A549 (cell line): ENCODE measurements around the gene FXYD7. TPM values are rescaled to one million over a fixed set of nuclear protein-coding genes. Genes with fewer than 3 reads are reported as not detected.

Experiments used
- ATAC-seq, 2 experiments: fragments of 200-7000 bp in 1 of 2; fragments of >200 bp in 1 of 2; cut with Nextera tagmentation in 1 of 2; cut with Tn5 transposase in 1 of 2; 3 replicates each; pipeline versions ENCODE4 v1.8.0 to v1.9.1; 2018 to 2020; ENCODE audit warnings: mild to moderate bottlenecking in 1 of 2, moderate library complexity in 1 of 2
- CTCF ChIA-PET: fragments of 300-600 bp; sonication (Branson Sonifier 250); formaldehyde crosslinking; extraction: SDS; loops from one replicate; lab custom pipeline; 2021; ENCODE audit warnings: antibody characterized with exemption, inconsistent platforms; lab: Yijun Ruan, JAX
- POLR2A ChIA-PET: fragments of 350-600 bp; formaldehyde crosslinking; extraction: SDS; loops from one replicate; lab custom pipeline; 2021; ENCODE audit warnings: antibody characterized with exemption, inconsistent platforms; lab: Yijun Ruan, JAX
- DNase-seq, 2 experiments: peaks; one replicate each; pipeline versions ENCODE4 v3.0.0 to v3.0.0-alpha.2; 2011 to 2016; ENCODE audit warnings: low read depth in 1 of 2, low spot score in 1 of 2
- FAIRE-seq: peaks from 2 replicates; lab custom pipeline; 2011; peaks lifted over from hg19 to GRCh38; lab: Jason Lieb, UNC
- H3K27ac ChIP-seq, 2 experiments: fragments of >200 bp; sonication (Bioruptor Twin); formaldehyde crosslinking; 3 replicates each; pipeline ENCODE4 v1.5.1; 2016 to 2017
- H3K4me1 ChIP-seq: fragments of >200 bp; sonication (Bioruptor Twin); formaldehyde crosslinking; 3 replicates; pipeline ENCODE4 v1.6.1; 2016
- H3K4me2 ChIP-seq: fragments of >200 bp; sonication (Bioruptor Twin); formaldehyde crosslinking; 3 replicates; pipeline ENCODE4 v1.6.1; 2016
- H3K4me3 ChIP-seq: fragments of >200 bp; sonication (Bioruptor Twin); formaldehyde crosslinking; 3 replicates; pipeline ENCODE4 v1.5.1; 2016
- H3K9me3 ChIP-seq: fragments of >200 bp; sonication (Bioruptor Twin); formaldehyde crosslinking; 3 replicates; pipeline ENCODE4 v1.6.1; 2016
- BHLHE40 ChIP-seq: IDR thresholded peaks from 2 replicates; pipeline ENCODE4 v1.6.1; 2012; ENCODE audit warnings: low read depth, low read length, inconsistent platforms
- CHD2 ChIP-seq: fragments of 150-350 bp; IDR thresholded peaks from 2 replicates; pipeline ENCODE4 v1.6.1; 2014; ENCODE audit warnings: low read length; ENCODE audit not compliant: partially characterized antibody
- CHD4 ChIP-seq: fragments of 200-600 bp; sonication (generic); IDR thresholded peaks from 2 replicates; pipeline ENCODE4 v1.6.1; 2016; ENCODE audit warnings: antibody characterized with exemption, mild to moderate bottlenecking, borderline replicate concordance
- CTCF ChIP-seq: fragments of >200 bp; sonication (Bioruptor Twin); formaldehyde crosslinking; IDR thresholded peaks from 3 replicates; pipeline ENCODE4 v1.5.1; 2016
- EHF ChIP-seq: fragments of 250-450 bp; sonication (Bioruptor Pico); IDR thresholded peaks from 2 replicates; pipeline ENCODE4 v1.5.0; 2020; ENCODE audit warnings: mild to moderate bottlenecking
- EHMT2 ChIP-seq: fragments of 200-600 bp; sonication (generic); IDR thresholded peaks from 2 replicates; pipeline ENCODE4 v1.6.1; 2016; ENCODE audit warnings: antibody characterized with exemption, low read depth, mild to moderate bottlenecking, moderate library complexity
- ELK1 ChIP-seq: fragments of 150-350 bp; IDR thresholded peaks from 2 replicates; pipeline ENCODE4 v1.6.1; 2014; ENCODE audit warnings: low read depth, mild to moderate bottlenecking, low read length
- ESRRA ChIP-seq: fragments of 150-350 bp; IDR thresholded peaks from 2 replicates; pipeline ENCODE4 v1.6.1; 2014; ENCODE audit warnings: mild to moderate bottlenecking, low read length, borderline replicate concordance
- FOSB ChIP-seq: fragments of 250-450 bp; sonication (Bioruptor Pico); IDR thresholded peaks from 2 replicates; pipeline ENCODE4 v1.5.0; 2020; ENCODE audit warnings: mild to moderate bottlenecking, moderate library complexity
- FOXS1 ChIP-seq: fragments of 250-450 bp; sonication (Bioruptor Pico); IDR thresholded peaks from 2 replicates; pipeline ENCODE4 v1.5.0; 2020; ENCODE audit warnings: mild to moderate bottlenecking, moderate library complexity
- GATA3 ChIP-seq: IDR thresholded peaks from 2 replicates; pipeline ENCODE4 v1.6.1; 2012; ENCODE audit warnings: borderline replicate concordance
- HOXB13 ChIP-seq: fragments of 250-450 bp; sonication (Bioruptor Pico); IDR thresholded peaks from 2 replicates; pipeline ENCODE4 v1.5.0; 2020; ENCODE audit warnings: low read depth, mild to moderate bottlenecking, moderate library complexity
- KDM5A ChIP-seq: fragments of 200-600 bp; sonication (generic); IDR thresholded peaks from 2 replicates; pipeline ENCODE4 v1.6.1; 2016; ENCODE audit warnings: antibody characterized with exemption, mild to moderate bottlenecking
- MAFK ChIP-seq: fragments of 450-650 bp; IDR thresholded peaks from 2 replicates; pipeline ENCODE4 v1.6.1; 2014; ENCODE audit not compliant: partially characterized antibody
- NFE2L2 ChIP-seq: fragments of 150-350 bp; conservative IDR thresholded peaks from 2 replicates; pipeline ENCODE4 v1.6.1; 2014; ENCODE audit warnings: low read length
- NPAS2 ChIP-seq: fragments of 250-450 bp; sonication (Bioruptor Pico); IDR thresholded peaks from 2 replicates; pipeline ENCODE4 v1.8.0; 2022; ENCODE audit warnings: mild to moderate bottlenecking, moderate library complexity, borderline replicate concordance
- NR3C1 ChIP-seq: fragments of >200 bp; sonication (Bioruptor Twin); formaldehyde crosslinking; IDR thresholded peaks from 3 replicates; pipeline ENCODE4 v1.6.1; 2017
- PHF8 ChIP-seq: fragments of 200-600 bp; sonication (generic); IDR thresholded peaks from 2 replicates; pipeline ENCODE4 v1.6.1; 2016; ENCODE audit warnings: low read depth, mild to moderate bottlenecking, antibody characterized with exemption, moderate library complexity, borderline replicate concordance
- POLR2A ChIP-seq: IDR thresholded peaks from 2 replicates; pipeline ENCODE4 v1.6.1; 2012; ENCODE audit warnings: mild to moderate bottlenecking, low read length
- RAD21 ChIP-seq, 2 experiments: fragments of >200 bp in 1 of 2; sonication (Bioruptor Twin) in 1 of 2; formaldehyde crosslinking in 1 of 2; IDR thresholded peaks in 1 of 2; conservative IDR thresholded peaks in 1 of 2; 2 replicates in 1 of 2; 3 replicates in 1 of 2; pipeline ENCODE4 v1.6.1; 2012 to 2018; ENCODE audit warnings: inconsistent platforms in 1 of 2
- RARB ChIP-seq: fragments of 250-450 bp; sonication (Bioruptor Pico); IDR thresholded peaks from 2 replicates; pipeline ENCODE4 v1.8.0; 2021; ENCODE audit warnings: mild to moderate bottlenecking, moderate library complexity
- RFX5 ChIP-seq: fragments of 450-650 bp; IDR thresholded peaks from 2 replicates; pipeline ENCODE4 v1.7.1; 2014; ENCODE audit warnings: antibody characterized with exemption, mild to moderate bottlenecking, moderate library complexity
- RNF2 ChIP-seq: fragments of 200-600 bp; sonication (generic); IDR thresholded peaks from 2 replicates; pipeline ENCODE4 v1.6.1; 2016; ENCODE audit warnings: low read depth, mild to moderate bottlenecking, antibody characterized with exemption, moderate library complexity, borderline replicate concordance
- ZFP36 ChIP-seq: fragments of 450-650 bp; IDR thresholded peaks from 2 replicates; pipeline ENCODE4 v1.6.1; 2014; ENCODE audit warnings: borderline replicate concordance; ENCODE audit not compliant: partially characterized antibody
- ZNF302 ChIP-seq: fragments of 250-450 bp; sonication (Bioruptor Pico); IDR thresholded peaks from 2 replicates; pipeline ENCODE4 v1.9.0; 2021; ENCODE audit warnings: inconsistent platforms, mild to moderate bottlenecking, moderate library complexity
- WGBS: methylation state at CpG from one replicate; pipeline ENCODE4 v1.1.6; 2017; ENCODE audit errors: missing lambda C conversion rate; 5-methylcytosine and 5-hydroxymethylcytosine counted together
- polyA plus RNA-seq, 4 experiments: library from polyadenylated mRNA; depleted of rRNA in 3 of 4; stranded (reverse); fragments of >200 nt; fragmentation: RNase III in 1 of 4; extraction: RNeasy Plus Mini Kit Qiagen cat#74134 plus additional on column Dnase treatment in 1 of 4; gene quantifications; 2 replicates in 3 of 4; 3 replicates in 1 of 4; pipeline ENCODE4 v1.2.3, GENCODE V29; 2011 to 2017
- TF ChIP-seq, protein P1 (sequence below): fragments of >200 bp; sonication (Bioruptor Twin); formaldehyde crosslinking; IDR thresholded peaks from 3 replicates; pipeline ENCODE4 v1.6.1; 2016
- TF ChIP-seq, protein P2 (sequence below): fragments of 250-450 bp; sonication (Bioruptor Pico); IDR thresholded peaks from 2 replicates; pipeline ENCODE4 v1.5.0; 2020; ENCODE audit warnings: low read depth, mild to moderate bottlenecking, moderate library complexity
- TF ChIP-seq, protein P3 (sequence below): IDR thresholded peaks from 2 replicates; pipeline ENCODE4 v1.6.1; 2012; ENCODE audit warnings: low read depth, borderline replicate concordance
- TF ChIP-seq, protein P4 (sequence below): fragments of >200 bp; sonication (Bioruptor Twin); formaldehyde crosslinking; IDR thresholded peaks from 2 replicates; pipeline ENCODE4 v1.6.1; 2016

Gene FXYD7
- polyA plus RNA-seq, 2 of the 4 experiments (the other 2 are of a cell fraction) = not detected

DNA sequence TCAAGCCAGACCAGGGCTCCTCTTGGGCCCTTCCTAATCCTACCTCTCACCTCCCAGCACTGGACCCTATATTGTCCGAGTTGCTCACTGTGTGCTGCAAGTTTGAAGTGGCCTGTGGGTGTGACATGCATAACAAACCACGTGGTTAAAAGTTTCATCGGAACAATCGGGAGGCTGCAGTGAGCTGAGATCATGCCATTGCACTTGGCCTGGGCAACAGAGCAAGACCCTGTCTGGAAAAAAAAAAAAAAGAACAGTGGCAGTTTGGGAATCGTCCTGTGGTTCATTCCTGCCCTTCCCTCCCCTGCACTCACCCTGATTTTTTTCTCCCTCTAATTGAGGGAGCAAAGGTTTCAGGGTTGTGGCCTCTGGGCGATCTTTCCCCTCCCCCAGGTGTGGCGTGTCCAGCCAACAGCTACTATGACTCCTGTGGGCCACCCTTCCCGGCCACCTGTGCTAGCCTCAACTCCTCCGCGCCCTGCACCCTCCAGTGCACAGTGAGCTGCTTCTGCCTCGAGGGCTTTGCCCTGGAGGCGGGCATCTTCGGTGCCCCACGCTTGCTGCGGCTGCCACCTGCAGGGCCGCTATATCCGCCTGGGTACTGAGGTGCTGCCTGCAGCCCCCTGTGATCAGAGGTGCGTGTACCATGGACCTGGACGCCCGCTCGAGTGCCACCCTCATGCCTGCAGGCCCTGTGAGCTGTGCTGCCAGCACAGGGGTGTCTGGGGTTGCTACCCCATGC, 43.7 kb upstream of the FXYD7 start:
- Histone ChIP-seq H3K4me2 (no peak overlapping the region), H3K9me3 (no peaks in the 10 kb centered on the region), H3K4me1 (no peaks in the 10 kb centered on the region), H3K27ac (no peak overlapping the region), H3K4me3 (no peak overlapping the region)
- DNase-seq (no peak), ATAC-seq (peak; percentile 31 to 40; a peak in 4 of 6 replicates), FAIRE-seq (no peak)
- no peak for TF ChIP-seq PHF8
- no peak for TF ChIP-seq RARB
- no peak for TF ChIP-seq NPAS2 (CRISPR knock-in tag)
- TF ChIP-seq ELK1 = no peak
- no peak for TF ChIP-seq BHLHE40
- no peak for TF ChIP-seq GATA3
- no peak for TF ChIP-seq CTCF
- no peak for TF ChIP-seq ZNF302 (CRISPR knock-in tag)
- TF ChIP-seq RAD21 (conservative IDR thresholded peaks at IDR 0.05 in 1 of 2, IDR thresholded peaks at IDR 0.05 in 1 of 2) = no peak
- TF ChIP-seq NFE2L2 = no peak
- no peak for TF ChIP-seq ESRRA
- TF ChIP-seq, protein P1, sequence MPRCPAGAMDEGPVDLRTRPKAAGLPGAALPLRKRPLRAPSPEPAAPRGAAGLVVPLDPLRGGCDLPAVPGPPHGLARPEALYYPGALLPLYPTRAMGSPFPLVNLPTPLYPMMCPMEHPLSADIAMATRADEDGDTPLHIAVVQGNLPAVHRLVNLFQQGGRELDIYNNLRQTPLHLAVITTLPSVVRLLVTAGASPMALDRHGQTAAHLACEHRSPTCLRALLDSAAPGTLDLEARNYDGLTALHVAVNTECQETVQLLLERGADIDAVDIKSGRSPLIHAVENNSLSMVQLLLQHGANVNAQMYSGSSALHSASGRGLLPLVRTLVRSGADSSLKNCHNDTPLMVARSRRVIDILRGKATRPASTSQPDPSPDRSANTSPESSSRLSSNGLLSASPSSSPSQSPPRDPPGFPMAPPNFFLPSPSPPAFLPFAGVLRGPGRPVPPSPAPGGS = no peak
- TF ChIP-seq FOXS1 = no peak
- TF ChIP-seq, protein P2, sequence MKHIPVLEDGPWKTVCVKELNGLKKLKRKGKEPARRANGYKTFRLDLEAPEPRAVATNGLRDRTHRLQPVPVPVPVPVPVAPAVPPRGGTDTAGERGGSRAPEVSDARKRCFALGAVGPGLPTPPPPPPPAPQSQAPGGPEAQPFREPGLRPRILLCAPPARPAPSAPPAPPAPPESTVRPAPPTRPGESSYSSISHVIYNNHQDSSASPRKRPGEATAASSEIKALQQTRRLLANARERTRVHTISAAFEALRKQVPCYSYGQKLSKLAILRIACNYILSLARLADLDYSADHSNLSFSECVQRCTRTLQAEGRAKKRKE (CRISPR knock-in tag) = no peak
- no peak for TF ChIP-seq MAFK
- TF ChIP-seq HOXB13 (CRISPR knock-in tag) = no peak
- TF ChIP-seq POLR2A = no peak
- no peak for TF ChIP-seq RNF2
- no peak for TF ChIP-seq NR3C1
- no peak for TF ChIP-seq FOSB
- POLR2A ChIA-PET = interaction anchor here (1.6 kb wide), 1 partner anchor 25 kb away, joined by 5 read pairs; no protein-coding TSS in a partner anchor
- 53% methylated on average over 13 of the region's 21 CpGs for WGBS
- CTCF ChIA-PET = interaction anchor here (0.7 to 6.9 kb wide), 18 partner anchors 8 to 169 kb away, joined by 3 to 67 read pairs (median 4); partner anchors contain the start of genes FXYD3, FXYD7 and LGI4

DNA sequence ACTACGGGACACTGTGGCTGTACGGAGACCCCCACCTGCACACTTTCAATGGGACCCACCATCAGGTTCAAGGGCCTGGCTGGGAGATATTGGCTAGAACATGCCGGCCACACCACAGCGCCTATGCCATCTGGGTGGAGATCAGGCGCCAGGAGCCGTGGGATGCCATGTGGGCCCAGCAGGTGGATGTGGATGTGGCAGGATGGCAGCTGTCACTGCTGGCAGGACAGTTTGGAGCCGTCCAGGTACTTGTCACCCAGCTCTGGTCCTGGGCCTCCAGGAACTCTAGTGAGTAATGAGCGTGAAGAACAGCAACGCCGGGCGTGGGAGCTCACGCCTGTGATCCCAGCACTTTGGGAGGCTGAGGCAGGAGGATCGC, 43.2 kb upstream of the FXYD7 start:
- TF ChIP-seq ZFP36 (no peak), CHD4 (no peak), EHF (CRISPR knock-in tag) (no peak), MAFK (no peak), KDM5A (no peak), CHD2 (no peak), EHMT2 (no peak), RFX5 (no peak)
- TF ChIP-seq, protein P1 = no peak
- TF ChIP-seq, protein P3, sequence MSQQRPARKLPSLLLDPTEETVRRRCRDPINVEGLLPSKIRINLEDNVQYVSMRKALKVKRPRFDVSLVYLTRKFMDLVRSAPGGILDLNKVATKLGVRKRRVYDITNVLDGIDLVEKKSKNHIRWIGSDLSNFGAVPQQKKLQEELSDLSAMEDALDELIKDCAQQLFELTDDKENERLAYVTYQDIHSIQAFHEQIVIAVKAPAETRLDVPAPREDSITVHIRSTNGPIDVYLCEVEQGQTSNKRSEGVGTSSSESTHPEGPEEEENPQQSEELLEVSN = no peak
- TF ChIP-seq, protein P4, sequence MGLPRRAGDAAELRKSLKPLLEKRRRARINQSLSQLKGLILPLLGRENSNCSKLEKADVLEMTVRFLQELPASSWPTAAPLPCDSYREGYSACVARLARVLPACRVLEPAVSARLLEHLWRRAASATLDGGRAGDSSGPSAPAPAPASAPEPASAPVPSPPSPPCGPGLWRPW = no peak
- Histone ChIP-seq H3K4me2 (no peak overlapping the region), H3K4me3 (no peak overlapping the region), H3K9me3 (no peaks in the 10 kb centered on the region), H3K4me1 (no peaks in the 10 kb centered on the region), H3K27ac (no peak overlapping the region)
- CTCF ChIA-PET = interaction anchor here (0.9 to 6.9 kb wide), 11 partner anchors 8 to 127 kb away, joined by 3 to 67 read pairs (median 6); partner anchors contain the start of genes FXYD3 and FXYD7
- WGBS = 85% methylated on average over 10 of the region's 13 CpGs
- ATAC-seq (no peak), FAIRE-seq (no peak), DNase-seq (no peak)
- POLR2A ChIA-PET = interaction anchor here (0.5 kb wide), 1 partner anchor 69 kb away, joined by 4 read pairs; no protein-coding TSS in a partner anchor
